ENCODE results near the gene IL2RG.
A peak's percentile ranks its signal among the peaks of the same experiment; 100 is the strongest.

IL2RG gene

DNA sequence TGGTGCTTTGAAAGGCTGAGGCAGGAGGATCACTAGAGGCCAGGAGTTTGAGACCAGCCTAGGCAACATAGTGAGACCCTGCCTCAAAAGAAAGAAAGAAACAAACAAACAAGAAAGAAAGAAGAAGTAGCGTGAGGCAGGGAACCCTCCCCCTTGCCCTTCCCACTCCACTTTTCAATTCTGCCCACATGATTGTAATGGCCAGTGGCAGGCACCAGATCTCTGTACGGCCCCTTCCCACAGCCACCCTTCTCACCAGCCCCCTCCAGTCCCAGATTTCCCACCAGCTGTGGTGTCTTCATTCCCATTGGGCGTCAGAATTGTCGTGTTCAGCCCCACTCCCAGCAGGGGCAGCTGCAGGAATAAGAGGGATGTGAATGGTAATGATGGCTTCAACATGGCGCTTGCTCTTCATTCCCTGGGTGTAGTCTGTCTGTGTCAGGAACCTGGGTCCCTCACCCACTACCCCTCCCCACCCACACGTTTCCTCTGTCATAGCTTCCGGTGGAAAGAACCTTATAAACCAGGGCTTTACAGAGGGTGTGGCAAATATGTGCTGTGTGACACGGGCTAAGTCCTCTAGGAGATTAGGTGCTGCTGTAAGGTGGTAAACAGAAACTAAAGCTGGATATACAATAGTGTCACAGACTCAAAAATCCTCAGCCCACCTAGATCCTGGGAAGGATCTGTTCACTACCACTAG lies at the start of gene IL2RG:
TSS of gene IL2RG (minus strand) at position 437 of the 703 bp plus-strand sequence. CDS start at position 399, 38 bp downstream.
- H3K27ac ChIP-seq (ENCODE audit: low read length): no peak within 1 kb of the TSS
- no CpG with 5 or more reads among the region's 8 CpGs for WGBS (ENCODE audit: insufficient coverage, insufficient read length)
- no peak for DNase-seq (ENCODE audit: low read depth, low spot score)
- H3K4me1 ChIP-seq (ENCODE audit: control insufficient read depth, insufficient read depth, low read length): no peaks in the 10 kb centered on the region
- H3K36me3 ChIP-seq (ENCODE audit: control insufficient read depth, insufficient read depth, low read length): no peaks in the 10 kb centered on the region
- no peak within 1 kb of the TSS for H3K4me3 ChIP-seq (ENCODE audit: low read length)
- 0 out of 2 replicates have a peak, but pooled peaks cover 1% of the 10 kb centered on the region for H3K27me3 ChIP-seq (ENCODE audit: control insufficient read depth, insufficient read depth, low read length)
- no peaks in the 10 kb centered on the region for H3K9me3 ChIP-seq (ENCODE audit: control insufficient read depth, insufficient read depth, low read length)

DNA sequence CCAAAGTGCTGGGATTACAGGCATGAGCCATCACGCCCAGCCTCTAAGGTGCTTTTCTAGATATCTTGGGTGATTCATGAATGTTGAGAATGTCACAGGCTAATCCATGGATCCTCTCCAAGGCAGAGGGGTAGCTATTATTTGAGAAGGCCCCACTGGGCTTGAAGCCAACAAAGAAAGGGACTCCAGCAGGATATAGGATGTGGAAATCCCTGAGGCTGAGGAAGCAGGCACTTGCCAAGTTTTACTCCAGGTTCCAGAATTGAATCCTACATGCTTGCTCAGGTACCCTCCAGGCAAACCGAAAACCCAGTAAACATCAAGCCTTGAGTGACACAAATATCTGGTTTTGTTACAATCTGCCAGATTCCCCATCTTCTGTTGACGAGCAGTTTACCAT lies 49.1 kb upstream of the IL2RG start:
- Histone ChIP-seq H3K4me3 (ENCODE audit: low read length) (no peak overlapping the region), H3K9me3 (ENCODE audit: control insufficient read depth, insufficient read depth, low read length) (no peaks in the 10 kb centered on the region), H3K27ac (ENCODE audit: low read length) (no peak overlapping the region), H3K27me3 (ENCODE audit: control insufficient read depth, insufficient read depth, low read length) (no peaks in the 10 kb centered on the region), H3K4me1 (ENCODE audit: control insufficient read depth, insufficient read depth, low read length) (no peaks in the 10 kb centered on the region), H3K36me3 (ENCODE audit: control insufficient read depth, insufficient read depth, low read length) (no peaks in the 10 kb centered on the region)
- no peak for DNase-seq (ENCODE audit: low read depth, low spot score)
- WGBS (ENCODE audit: insufficient coverage, insufficient read length): no CpG with 5 or more reads among the region's 3 CpGs

DNA sequence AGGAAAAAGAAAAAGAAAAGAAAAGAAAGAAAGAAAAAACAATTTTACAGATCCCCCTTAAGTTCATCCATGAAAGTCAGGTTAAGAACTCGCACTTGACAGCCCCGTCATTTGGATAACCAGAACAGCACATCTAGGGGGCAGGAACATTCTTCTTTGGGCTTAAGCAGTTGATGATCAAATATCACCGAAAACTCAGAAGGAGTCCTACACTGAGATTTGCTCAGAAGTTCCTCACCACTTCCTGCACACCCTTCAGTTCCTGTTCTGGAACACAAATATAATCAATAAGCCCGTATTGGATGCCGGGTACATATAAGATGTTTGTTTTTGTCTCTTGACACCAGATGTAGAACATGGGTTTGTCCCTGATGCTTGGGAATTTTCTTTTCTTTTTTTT lies 48.0 kb upstream of the IL2RG start:
- no peaks in the 10 kb centered on the region for H3K27me3 ChIP-seq (ENCODE audit: control insufficient read depth, insufficient read depth, low read length)
- no peak for DNase-seq (ENCODE audit: low read depth, low spot score)
- whole genome bisulfite sequencing (ENCODE audit: insufficient coverage, insufficient read length): no CpG with 5 or more reads among the region's 5 CpGs
- H3K4me1 ChIP-seq (ENCODE audit: control insufficient read depth, insufficient read depth, low read length): no peaks in the 10 kb centered on the region
- no peak overlapping the region for H3K4me3 ChIP-seq (ENCODE audit: low read length)
- H3K36me3 ChIP-seq (ENCODE audit: control insufficient read depth, insufficient read depth, low read length): no peaks in the 10 kb centered on the region
- H3K27ac ChIP-seq (ENCODE audit: low read length): no peak overlapping the region
- H3K9me3 ChIP-seq (ENCODE audit: control insufficient read depth, insufficient read depth, low read length): no peaks in the 10 kb centered on the region

DNA sequence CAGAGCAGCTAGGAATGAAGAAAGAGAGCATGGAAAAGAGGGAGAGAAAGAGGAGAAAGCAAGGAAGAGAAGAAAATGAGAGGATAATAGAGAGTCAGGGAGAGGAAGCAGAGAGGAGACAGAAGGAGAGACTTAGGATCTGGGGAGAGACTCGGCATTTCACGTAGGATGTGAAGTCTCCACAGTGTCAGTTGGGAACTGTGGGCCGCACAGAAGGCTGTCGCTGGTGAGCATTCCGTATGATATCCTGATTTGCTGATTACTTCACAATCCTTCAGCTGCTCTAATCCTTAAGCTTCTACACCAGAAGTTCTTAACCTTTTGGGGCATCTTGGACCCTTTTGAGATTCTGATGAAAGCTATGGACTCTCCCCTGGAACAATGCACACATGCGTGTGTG lies 47.2 kb upstream of the IL2RG start:
- no peak overlapping the region for H3K4me3 ChIP-seq (ENCODE audit: low read length)
- H3K27me3 ChIP-seq (ENCODE audit: control insufficient read depth, insufficient read depth, low read length): no peaks in the 10 kb centered on the region
- WGBS (ENCODE audit: insufficient coverage, insufficient read length): no CpG with 5 or more reads among the region's 6 CpGs
- H3K36me3 ChIP-seq (ENCODE audit: control insufficient read depth, insufficient read depth, low read length): no peaks in the 10 kb centered on the region
- no peak for DNase-seq (ENCODE audit: low read depth, low spot score)
- H3K9me3 ChIP-seq (ENCODE audit: control insufficient read depth, insufficient read depth, low read length): no peaks in the 10 kb centered on the region
- H3K27ac ChIP-seq (ENCODE audit: low read length): no peak overlapping the region
- H3K4me1 ChIP-seq (ENCODE audit: control insufficient read depth, insufficient read depth, low read length): no peaks in the 10 kb centered on the region

DNA sequence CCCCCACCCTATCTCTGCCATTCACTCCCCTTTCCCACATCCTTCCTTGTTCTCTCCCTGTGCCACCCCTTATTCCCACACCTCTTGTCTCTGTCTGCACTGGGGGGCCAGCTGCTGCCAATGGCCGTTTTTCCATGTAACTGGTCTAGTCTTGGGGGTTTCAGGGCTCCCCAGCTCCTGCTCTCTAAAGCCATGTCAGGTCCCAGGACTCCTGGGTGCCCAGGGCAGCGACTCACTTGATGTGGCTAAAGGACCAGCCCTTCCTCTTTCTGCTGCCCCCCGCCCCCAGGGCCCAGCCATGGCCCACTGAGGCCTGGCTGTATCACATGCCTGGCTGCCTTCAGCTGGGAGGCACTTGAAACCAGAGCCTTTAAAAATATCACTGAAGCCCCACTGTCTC lies 43.3 kb upstream of the IL2RG start:
- Histone ChIP-seq H3K27ac (ENCODE audit: low read length) (no peak overlapping the region), H3K9me3 (ENCODE audit: control insufficient read depth, insufficient read depth, low read length) (no peaks in the 10 kb centered on the region), H3K36me3 (ENCODE audit: control insufficient read depth, insufficient read depth, low read length) (no peaks in the 10 kb centered on the region), H3K4me3 (ENCODE audit: low read length) (no peak overlapping the region), H3K27me3 (ENCODE audit: control insufficient read depth, insufficient read depth, low read length) (no peaks in the 10 kb centered on the region), H3K4me1 (ENCODE audit: control insufficient read depth, insufficient read depth, low read length) (no peaks in the 10 kb centered on the region)
- WGBS (ENCODE audit: insufficient coverage, insufficient read length): no CpG with 5 or more reads among the region's 3 CpGs
- no peak for DNase-seq (ENCODE audit: low read depth, low spot score)

DNA sequence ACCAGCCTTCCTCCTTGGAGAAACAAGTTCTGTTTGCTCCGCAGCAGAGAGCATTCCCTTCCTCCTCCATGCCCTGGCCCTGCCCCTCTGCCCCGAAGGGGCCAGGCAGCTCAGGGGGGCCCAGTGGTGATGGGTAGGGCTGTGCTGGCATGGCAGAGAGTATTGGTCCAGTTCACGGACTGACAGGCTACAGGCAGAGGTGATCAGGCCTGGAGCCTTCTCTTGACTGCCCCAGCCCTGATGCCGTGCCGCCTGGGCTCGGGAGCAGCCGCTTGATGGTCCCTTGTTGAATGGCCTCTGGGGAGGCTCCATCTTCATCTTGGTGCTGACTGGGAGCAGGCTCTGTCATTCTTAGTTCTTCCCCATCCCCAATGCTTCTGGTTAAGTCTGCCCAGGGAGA lies 42.8 kb upstream of the IL2RG start:
- Histone ChIP-seq H3K36me3 (ENCODE audit: control insufficient read depth, insufficient read depth, low read length) (no peaks in the 10 kb centered on the region), H3K9me3 (ENCODE audit: control insufficient read depth, insufficient read depth, low read length) (no peaks in the 10 kb centered on the region), H3K4me1 (ENCODE audit: control insufficient read depth, insufficient read depth, low read length) (no peaks in the 10 kb centered on the region), H3K27ac (ENCODE audit: low read length) (no peak overlapping the region), H3K4me3 (ENCODE audit: low read length) (no peak overlapping the region), H3K27me3 (ENCODE audit: control insufficient read depth, insufficient read depth, low read length) (no peaks in the 10 kb centered on the region)
- WGBS (ENCODE audit: insufficient coverage, insufficient read length): no CpG with 5 or more reads among the region's 7 CpGs
- DNase-seq (ENCODE audit: low read depth, low spot score): no peak

DNA sequence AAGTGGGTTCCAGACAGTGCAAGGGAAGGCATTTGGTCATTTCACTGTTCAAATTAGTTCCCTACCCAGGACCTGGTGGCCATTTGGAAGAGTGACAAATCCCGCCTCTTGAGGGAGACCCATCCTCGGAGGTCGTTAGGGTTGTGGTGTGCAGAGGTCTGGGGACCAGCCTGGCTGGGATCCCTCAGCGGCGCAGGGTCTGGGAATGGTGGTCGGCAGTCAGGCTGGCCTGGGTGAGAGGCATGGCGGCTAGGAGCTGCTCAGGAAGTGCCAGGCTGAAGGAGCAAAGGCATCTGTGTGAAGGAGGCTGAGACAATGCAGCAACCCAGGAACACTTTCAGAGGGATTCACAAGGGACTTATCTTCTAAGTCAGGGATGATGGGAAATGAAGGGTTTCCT lies 40.0 kb upstream of the IL2RG start:
- no peaks in the 10 kb centered on the region for H3K27me3 ChIP-seq (ENCODE audit: control insufficient read depth, insufficient read depth, low read length)

DNA sequence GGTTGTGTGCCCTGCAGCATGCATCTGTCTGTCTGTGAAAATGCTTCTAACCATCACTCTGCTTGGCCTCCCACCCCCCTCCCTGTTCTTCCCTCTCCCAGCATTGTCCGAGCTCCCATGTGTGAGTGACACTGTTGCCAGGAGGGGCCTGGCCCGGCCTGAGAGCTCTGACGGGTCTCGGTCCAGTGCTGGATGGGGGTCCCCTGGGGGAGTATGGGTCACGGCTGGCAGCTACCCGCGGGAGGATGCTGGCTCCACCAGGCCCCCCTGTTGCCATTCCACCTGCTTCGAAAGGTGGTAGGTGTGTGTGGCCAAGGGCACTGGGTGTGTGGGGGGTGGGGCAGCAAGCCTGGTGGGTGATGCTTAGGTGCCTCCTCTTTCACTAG lies 36.9 kb upstream of the IL2RG start:
- WGBS (ENCODE audit: insufficient coverage, insufficient read length): no CpG with 5 or more reads among the region's 8 CpGs
- H3K27me3 ChIP-seq (ENCODE audit: control insufficient read depth, insufficient read depth, low read length): no peaks in the 10 kb centered on the region

More for the DNA sequence above, 40.0 kb upstream of the IL2RG start:
- Histone ChIP-seq H3K27ac (ENCODE audit: low read length) (no peak overlapping the region), H3K4me3 (ENCODE audit: low read length) (no peak overlapping the region), H3K9me3 (ENCODE audit: control insufficient read depth, insufficient read depth, low read length) (no peaks in the 10 kb centered on the region), H3K4me1 (ENCODE audit: control insufficient read depth, insufficient read depth, low read length) (no peaks in the 10 kb centered on the region; the same call in 1 of the 2 replicates), H3K36me3 (ENCODE audit: control insufficient read depth, insufficient read depth, low read length) (no peaks in the 10 kb centered on the region)
- no peak for DNase-seq (ENCODE audit: low read depth, low spot score)
- WGBS (ENCODE audit: insufficient coverage, insufficient read length): no CpG with 5 or more reads among the region's 7 CpGs

DNA sequence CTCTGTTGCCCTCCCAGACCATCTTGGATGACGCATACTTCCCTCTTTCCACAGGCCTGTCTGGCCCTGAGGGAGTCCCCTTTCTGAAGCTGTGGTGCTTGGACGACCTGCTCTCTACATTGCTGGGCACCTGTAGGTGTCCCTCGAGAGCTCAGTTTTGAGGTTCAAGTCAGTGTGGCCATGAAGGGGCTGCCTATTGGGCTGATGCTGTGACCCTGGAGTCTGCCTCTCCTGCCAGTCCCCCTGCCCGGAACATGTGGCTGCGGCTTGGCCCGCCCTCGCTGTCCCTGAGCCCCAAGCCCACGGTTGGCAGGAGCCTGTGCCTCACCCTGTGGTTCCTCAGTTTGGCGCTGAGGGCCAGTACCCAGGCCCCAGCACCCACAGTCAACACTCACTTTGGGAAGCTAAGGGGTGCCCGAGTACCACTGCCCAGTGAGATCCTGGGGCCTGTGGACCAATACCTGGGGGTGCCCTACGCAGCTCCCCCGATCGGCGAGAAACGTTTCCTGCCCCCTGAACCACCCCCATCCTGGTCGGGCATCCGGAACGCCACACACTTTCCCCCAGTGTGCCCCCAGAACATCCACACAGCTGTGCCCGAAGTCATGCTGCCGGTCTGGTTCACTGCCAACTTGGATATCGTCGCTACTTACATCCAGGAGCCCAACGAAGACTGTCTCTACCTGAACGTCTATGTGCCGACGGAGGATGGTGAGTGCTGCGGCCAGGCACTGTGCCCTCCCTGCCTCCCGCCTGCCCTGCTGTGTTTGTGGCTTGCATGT lies 36.3 kb upstream of the IL2RG start:
- no peak overlapping the region for H3K4me3 ChIP-seq (ENCODE audit: low read length)
- H3K4me1 ChIP-seq (ENCODE audit: control insufficient read depth, insufficient read depth, low read length): peaks cover 2% of the 10 kb centered on the region
- no CpG with 5 or more reads among the region's 28 CpGs for WGBS (ENCODE audit: insufficient coverage, insufficient read length)
- no peaks in the 10 kb centered on the region for H3K27me3 ChIP-seq (ENCODE audit: control insufficient read depth, insufficient read depth, low read length)
- no peak for DNase-seq (ENCODE audit: low read depth, low spot score)
- H3K9me3 ChIP-seq (ENCODE audit: control insufficient read depth, insufficient read depth, low read length): no peaks in the 10 kb centered on the region
- no peaks in the 10 kb centered on the region for H3K36me3 ChIP-seq (ENCODE audit: control insufficient read depth, insufficient read depth, low read length)
- H3K27ac ChIP-seq (ENCODE audit: low read length): no peak overlapping the region

More for the DNA sequence above, 36.9 kb upstream of the IL2RG start:
- Histone ChIP-seq H3K36me3 (ENCODE audit: control insufficient read depth, insufficient read depth, low read length) (no peaks in the 10 kb centered on the region), H3K4me1 (ENCODE audit: control insufficient read depth, insufficient read depth, low read length) (peaks cover 2% of the 10 kb centered on the region), H3K4me3 (ENCODE audit: low read length) (no peak overlapping the region), H3K9me3 (ENCODE audit: control insufficient read depth, insufficient read depth, low read length) (no peaks in the 10 kb centered on the region), H3K27ac (ENCODE audit: low read length) (no peak overlapping the region)
- DNase-seq (ENCODE audit: low read depth, low spot score): no peak

DNA sequence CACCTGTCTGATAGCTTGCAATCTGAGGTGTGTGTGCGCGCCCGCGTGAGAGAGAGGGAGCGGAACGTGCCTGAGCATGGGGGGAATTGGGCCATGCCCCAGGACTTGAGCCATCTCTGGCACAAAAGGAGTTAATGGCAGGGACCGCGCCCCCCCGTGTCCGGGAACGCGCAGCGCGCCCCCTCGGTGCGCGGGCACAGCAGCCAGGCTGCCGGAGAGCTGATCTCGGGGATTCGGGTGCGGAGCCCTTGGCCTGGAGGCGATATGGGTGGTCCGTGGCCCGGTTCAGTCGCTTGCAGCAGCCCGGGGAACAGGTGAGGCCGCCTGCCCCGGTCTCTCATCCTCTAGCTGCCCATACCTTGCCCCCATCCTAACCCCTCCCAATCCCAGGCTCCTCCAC lies 33.3 kb upstream of the IL2RG start, which contains the start of gene NLGN3:
TSS of gene NLGN3 (plus strand) at position 191 of the 400 bp plus-strand sequence. CDS start 2,909 bp downstream, outside the sequence.
- H3K4me1 ChIP-seq (ENCODE audit: control insufficient read depth, insufficient read depth, low read length): peaks cover 2% of the 10 kb centered on the region
- H3K27me3 ChIP-seq (ENCODE audit: control insufficient read depth, insufficient read depth, low read length): no peaks in the 10 kb centered on the region
- DNase-seq (ENCODE audit: low read depth, low spot score): no peak
- WGBS (ENCODE audit: insufficient coverage, insufficient read length): no CpG with 5 or more reads among the region's 28 CpGs
- H3K9me3 ChIP-seq (ENCODE audit: control insufficient read depth, insufficient read depth, low read length): no peaks in the 10 kb centered on the region
- no peak within 1 kb of the TSS for H3K27ac ChIP-seq (ENCODE audit: low read length)
- H3K4me3 ChIP-seq (ENCODE audit: low read length): peak within 1 kb of the TSS; percentile 55; the same call in 1 of the 2 replicates
- H3K36me3 ChIP-seq (ENCODE audit: control insufficient read depth, insufficient read depth, low read length): peaks cover 6% of the 10 kb centered on the region; the same call in 1 of the 2 replicates
